Skeletal muscle satellite cell (primary cell): Measurements from ENCODE around the gene PNRC1.
"Not testable (repeated sequence)": the region's sequence is repeated elsewhere in the genome, so short reads cannot be mapped to it uniquely, and the experiment has no call there.

Experiments
- H3K27me3 ChIP-seq: 2 replicates; pipeline ENCODE4 v1.7.0; 2013; ENCODE audit warnings: low read length; ENCODE audit not compliant: control insufficient read depth, insufficient read depth
- H3K36me3 ChIP-seq: 2 replicates; pipeline ENCODE4 v1.7.0; 2013; ENCODE audit warnings: mild to moderate bottlenecking, control low read depth, low read length; ENCODE audit not compliant: insufficient read depth
- H3K4me1 ChIP-seq: 2 replicates; pipeline ENCODE4 v1.7.0; 2013; ENCODE audit warnings: low read length; ENCODE audit not compliant: control insufficient read depth, insufficient read depth
- H3K4me2 ChIP-seq: 2 replicates; pipeline ENCODE4 v1.7.0; 2013; ENCODE audit warnings: mild to moderate bottlenecking, low read length
- H3K4me3 ChIP-seq: 2 replicates; pipeline ENCODE4 v1.7.0; 2013; ENCODE audit warnings: low read length
- H3K9ac ChIP-seq: 2 replicates; pipeline ENCODE4 v1.7.0; 2013; ENCODE audit warnings: mild to moderate bottlenecking, low read depth, low read length, moderate library complexity
- H3K9me3 ChIP-seq: replicated peaks from 2 replicates; pipeline ENCODE4 v1.7.0; 2013; ENCODE audit warnings: mild to moderate bottlenecking, control low read depth, low read length

The PNRC1 gene

DNA sequence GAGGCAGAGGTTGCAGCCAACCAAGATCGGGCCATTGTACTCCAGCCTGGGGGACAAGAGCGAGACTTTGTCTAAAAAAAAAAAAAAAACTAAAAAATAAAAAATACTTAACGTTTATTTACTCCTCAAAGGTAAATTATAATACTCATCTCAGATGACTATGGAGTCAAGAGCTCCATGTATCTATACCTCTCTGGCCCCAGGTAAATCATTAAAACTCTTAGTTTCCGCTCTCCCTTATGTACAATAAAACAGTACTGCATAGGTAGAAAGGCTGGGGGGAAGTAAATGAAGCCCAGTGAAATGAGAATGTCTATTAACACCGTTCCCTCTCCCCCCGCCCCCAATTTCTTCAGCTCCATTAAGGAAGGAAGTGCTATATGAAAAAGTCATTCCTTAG lies 36.2 kb downstream of the PNRC1 start:
- H3K4me2 ChIP-seq, result peak overlapping the region; percentile 98
- H3K4me1 ChIP-seq, result peaks cover 6% of the 10 kb centered on the region
- no peaks in the 10 kb centered on the region for H3K9me3 ChIP-seq
- peak overlapping the region; percentile 78 for H3K4me3 ChIP-seq
- H3K36me3 ChIP-seq, result no peaks in the 10 kb centered on the region
- peaks cover 30% of the 10 kb centered on the region for H3K27me3 ChIP-seq
- H3K9ac ChIP-seq, result peak overlapping the region; percentile 64

DNA sequence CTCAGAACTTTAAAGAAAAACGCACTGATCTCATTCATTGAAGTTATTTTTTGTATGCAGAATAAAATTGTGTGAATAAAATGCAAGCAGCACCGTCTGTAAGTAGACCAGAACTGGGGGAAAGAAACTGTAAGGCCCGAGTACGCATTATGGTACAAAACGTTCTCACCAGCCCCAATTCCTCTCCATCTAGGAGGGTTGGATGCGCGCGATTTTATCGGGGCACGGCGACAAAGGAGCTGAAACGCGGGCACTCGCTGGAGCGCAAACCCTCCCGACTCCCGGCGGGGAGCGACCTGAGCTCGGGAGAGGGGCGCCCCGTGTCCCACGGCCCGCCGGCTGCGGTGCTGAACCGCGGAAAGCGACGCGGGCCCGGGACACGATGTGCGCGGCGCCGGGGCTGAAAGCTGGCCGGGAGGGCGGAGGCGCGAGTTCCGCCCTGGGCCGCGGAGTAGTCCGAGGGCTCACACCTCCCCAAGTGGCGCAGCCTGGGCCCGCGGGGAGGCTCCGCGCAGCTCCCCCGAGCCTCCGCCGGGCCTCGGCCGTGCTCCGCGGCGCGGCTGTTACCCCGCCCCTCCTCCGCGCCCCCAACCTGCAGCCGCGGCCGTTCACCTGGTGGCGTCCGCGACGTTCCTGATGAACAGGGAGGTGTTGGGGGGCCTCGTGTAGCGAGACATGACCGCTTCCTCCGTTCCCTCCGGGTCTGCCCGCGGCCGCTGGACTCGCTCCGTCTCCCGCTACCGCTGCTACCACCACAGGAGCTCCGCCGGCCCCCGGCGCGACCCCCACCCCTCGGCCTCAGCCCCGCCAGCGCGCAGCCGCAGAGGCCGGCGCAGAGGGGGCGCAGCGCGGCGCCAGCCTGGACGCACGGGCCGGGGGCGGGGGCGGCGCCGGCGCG lies 36.9 kb downstream of the PNRC1 start, which contains the start of gene SRSF12:
Gene SRSF12, minus strand, starts transcription at position 861 of the 898 bp plus-strand sequence. Its CDS starts 184 bp downstream, at position 677.
- Histone ChIP-seq H3K9ac (peak within 1 kb of the TSS; percentile 64), H3K4me1 (peaks cover 6% of the 10 kb centered on the region), H3K36me3 (no peaks in the 10 kb centered on the region), H3K4me3 (peak within 1 kb of the TSS; percentile 78), H3K9me3 (no peaks in the 10 kb centered on the region), H3K27me3 (peaks cover 30% of the 10 kb centered on the region), H3K4me2 (peak within 1 kb of the TSS; percentile 98)

DNA sequence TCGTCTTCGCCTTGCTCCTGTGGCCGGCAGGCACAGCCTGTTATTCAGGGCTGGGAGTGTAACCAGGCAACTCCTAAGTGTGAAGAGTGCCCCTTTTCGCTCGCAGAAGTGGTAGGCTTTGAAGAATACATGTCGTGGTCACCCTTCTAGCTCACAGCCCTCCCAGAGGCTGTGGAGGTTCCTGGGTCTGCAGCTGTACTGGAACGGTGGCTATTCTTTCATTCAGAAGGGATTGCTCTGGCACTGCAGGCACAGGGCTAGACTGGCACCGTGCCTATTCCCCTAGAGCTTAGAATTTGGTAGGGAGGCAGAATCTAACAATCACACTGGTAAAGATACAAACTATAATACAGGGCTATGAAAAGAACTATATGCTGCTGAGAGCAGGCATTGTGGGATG lies 38.4 kb downstream of the PNRC1 start:
- no peak overlapping the region for H3K4me3 ChIP-seq
- H3K9me3 ChIP-seq, result no peaks in the 10 kb centered on the region
- H3K9ac ChIP-seq, result no peak overlapping the region
- no peaks in the 10 kb centered on the region for H3K36me3 ChIP-seq
- peaks cover 6% of the 10 kb centered on the region for H3K4me1 ChIP-seq
- peaks cover 30% of the 10 kb centered on the region for H3K27me3 ChIP-seq
- H3K4me2 ChIP-seq, result no peak overlapping the region

DNA sequence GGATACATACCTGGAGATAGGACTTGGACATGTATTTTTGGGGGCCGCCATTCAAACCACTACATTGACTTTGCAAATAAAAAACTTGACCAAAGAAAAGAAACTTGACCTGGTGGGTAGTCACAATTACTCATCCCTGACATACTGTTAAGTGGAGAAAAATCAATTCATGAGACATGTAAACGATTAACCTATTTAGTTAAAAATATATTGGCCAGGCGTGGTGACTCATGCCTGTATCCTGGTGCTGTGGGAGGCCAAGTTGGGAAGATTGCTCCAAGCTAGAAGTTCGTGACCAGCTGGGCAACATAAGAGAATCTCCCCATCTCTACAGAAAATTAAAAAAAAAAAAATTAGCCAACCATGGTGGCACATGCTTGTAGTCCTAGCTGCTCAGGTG lies 39.8 kb downstream of the PNRC1 start:
- Histone ChIP-seq H3K27me3 (peaks cover 30% of the 10 kb centered on the region), H3K4me1 (peaks cover 6% of the 10 kb centered on the region), H3K9ac (no peak overlapping the region)

DNA sequence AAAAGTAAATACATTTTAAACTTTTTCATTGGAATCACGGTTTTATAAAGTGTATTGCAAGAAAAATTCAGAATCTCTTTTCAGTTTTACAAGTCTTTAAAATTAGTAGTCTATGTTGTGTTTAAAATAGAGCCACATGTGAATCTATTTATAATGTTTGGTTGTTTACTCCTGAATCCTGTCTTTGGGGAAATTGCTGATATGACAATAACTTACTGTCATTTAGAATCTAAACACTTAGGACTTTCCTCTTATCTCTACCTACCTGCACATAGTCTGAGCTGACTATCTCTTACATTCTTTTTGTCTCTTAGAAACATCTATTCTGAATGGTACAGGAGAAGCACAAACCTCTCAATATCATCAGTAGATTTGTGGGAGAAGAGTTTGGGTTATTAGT lies 41.4 kb downstream of the PNRC1 start:
- H3K4me1 ChIP-seq, result peaks cover 4% of the 10 kb centered on the region
- H3K27me3 ChIP-seq, result peaks cover 28% of the 10 kb centered on the region
- H3K4me3 ChIP-seq, result no peak overlapping the region
- no peaks in the 10 kb centered on the region for H3K9me3 ChIP-seq
- H3K4me2 ChIP-seq, result no peak overlapping the region
- no peaks in the 10 kb centered on the region for H3K36me3 ChIP-seq
- H3K9ac ChIP-seq, result no peak overlapping the region

More for the DNA sequence above, 39.8 kb downstream of the PNRC1 start:
- Histone ChIP-seq H3K9me3 (no peaks in the 10 kb centered on the region), H3K4me3 (no peak overlapping the region), H3K36me3 (no peaks in the 10 kb centered on the region), H3K4me2 (no peak overlapping the region)

DNA sequence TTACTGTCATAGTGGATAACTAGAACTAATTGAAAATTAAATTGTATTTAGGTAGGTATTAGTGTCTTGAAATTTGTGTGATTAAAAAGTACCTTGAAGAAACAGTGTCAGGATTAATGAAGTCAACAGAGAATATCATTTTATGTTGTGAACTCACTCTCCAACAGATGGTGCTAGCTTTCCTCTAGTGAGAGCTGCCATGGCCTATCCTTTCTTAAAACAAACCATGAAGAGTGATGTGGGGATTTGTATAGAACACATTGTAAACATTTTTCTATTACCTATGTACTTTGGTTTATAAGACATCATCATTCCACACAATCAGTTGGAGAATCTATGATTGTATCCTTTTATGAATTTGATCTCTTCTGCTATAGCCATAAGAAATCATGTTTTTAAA lies 42.1 kb downstream of the PNRC1 start:
- Histone ChIP-seq H3K4me3 (no peak overlapping the region), H3K9me3 (no peaks in the 10 kb centered on the region), H3K9ac (no peak overlapping the region), H3K36me3 (no peaks in the 10 kb centered on the region), H3K4me2 (no peak overlapping the region), H3K27me3 (peaks cover 23% of the 10 kb centered on the region), H3K4me1 (no peaks in the 10 kb centered on the region)

DNA sequence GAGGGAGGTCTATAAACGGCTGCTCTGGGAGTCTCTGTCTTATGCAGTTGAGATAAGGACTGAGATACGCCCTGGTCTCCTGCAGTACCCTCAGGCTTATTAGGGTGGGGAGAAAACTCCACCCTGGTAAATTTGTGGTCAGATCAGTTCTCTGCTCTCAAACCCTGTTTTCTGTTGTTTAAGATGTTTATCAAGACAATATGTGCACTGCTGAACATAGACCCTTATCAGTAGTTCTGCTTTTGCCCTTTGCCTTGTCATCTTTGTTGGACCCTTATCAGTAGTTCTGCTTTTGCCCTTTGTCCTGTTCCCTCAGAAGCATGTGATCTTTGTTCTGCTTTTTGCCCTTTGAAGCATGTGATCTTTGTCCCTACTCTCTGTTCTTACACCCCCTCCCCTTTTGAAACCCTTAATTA lies 47.7 kb downstream of the PNRC1 start:
- H3K4me2 ChIP-seq, result not testable (repeated sequence)

DNA sequence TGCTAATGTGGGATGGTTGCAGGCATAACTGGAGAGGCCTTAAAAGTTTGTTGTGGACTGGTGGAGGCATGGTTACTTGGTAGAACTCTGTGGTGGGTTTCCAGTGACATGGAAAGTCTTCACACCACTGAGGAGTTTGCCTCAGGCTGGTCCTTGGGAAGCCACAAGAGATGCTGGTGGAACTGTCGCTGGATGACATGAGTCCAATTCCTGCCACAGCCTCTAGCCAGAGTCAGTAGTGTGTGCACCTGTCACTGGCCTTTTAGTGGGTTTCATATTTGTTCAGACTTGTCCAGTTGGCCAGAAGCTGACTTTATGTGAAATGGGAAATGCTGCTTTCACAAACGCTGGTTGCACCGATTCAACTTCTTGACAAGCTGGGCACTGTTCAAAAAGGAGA lies 51.0 kb downstream of the PNRC1 start:
- Histone ChIP-seq H3K9me3 (no peaks in the 10 kb centered on the region), H3K36me3 (no peaks in the 10 kb centered on the region), H3K9ac (no peak overlapping the region), H3K27me3 (peaks cover 7% of the 10 kb centered on the region), H3K4me2 (no peak overlapping the region), H3K4me3 (no peak overlapping the region), H3K4me1 (no peaks in the 10 kb centered on the region)

More for the DNA sequence above, 47.7 kb downstream of the PNRC1 start:
- not testable (repeated sequence) for H3K27me3 ChIP-seq, H3K4me3 ChIP-seq, H3K4me1 ChIP-seq, H3K9me3 ChIP-seq, H3K36me3 ChIP-seq, H3K9ac ChIP-seq

DNA sequence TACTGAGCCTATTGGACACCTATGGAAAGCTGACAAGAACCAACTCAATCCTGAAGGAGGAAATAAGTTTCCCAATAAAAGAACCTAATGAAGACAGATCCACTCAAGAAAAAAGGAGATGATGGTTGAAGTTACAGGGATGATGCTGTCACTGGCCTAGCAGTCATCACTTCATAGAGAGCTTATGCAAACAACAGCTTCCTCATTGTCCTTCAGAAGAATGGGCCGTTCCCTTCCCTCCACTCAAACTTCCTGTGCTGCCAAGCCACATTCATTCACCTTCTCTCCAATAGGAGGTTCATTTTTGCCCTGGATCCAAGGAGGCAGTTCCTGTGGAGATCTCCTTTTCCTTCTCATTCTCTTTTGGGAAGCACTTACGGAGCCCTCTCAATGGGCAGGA lies 51.5 kb downstream of the PNRC1 start:
- Histone ChIP-seq H3K4me1 (no peaks in the 10 kb centered on the region), H3K4me2 (no peak overlapping the region), H3K9me3 (no peaks in the 10 kb centered on the region), H3K9ac (no peak overlapping the region), H3K27me3 (peaks cover 7% of the 10 kb centered on the region), H3K4me3 (no peak overlapping the region), H3K36me3 (no peaks in the 10 kb centered on the region)

DNA sequence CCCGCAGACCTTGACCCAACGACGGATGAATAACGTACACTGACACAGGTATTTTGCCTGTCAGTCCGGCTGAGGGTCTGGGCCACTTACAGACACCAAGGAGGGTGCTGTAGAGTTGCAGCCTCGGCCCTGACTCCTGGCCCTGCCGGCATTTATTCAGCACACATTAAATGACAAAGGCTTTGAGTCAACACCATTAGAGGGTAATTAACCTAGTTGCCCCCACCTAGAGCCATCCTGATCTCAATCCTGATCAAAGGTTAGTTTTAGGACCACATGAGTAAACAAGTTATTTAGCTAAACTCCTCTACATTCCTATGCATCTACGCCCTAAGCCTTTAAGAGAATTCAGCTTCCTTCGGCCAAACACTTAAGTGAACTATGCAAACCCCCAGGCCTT lies 53.4 kb downstream of the PNRC1 start:
- Histone ChIP-seq H3K36me3 (no peaks in the 10 kb centered on the region), H3K4me2 (no peak overlapping the region), H3K4me1 (no peaks in the 10 kb centered on the region), H3K27me3 (peaks cover 7% of the 10 kb centered on the region), H3K4me3 (no peak overlapping the region), H3K9me3 (no peaks in the 10 kb centered on the region), H3K9ac (no peak overlapping the region)

DNA sequence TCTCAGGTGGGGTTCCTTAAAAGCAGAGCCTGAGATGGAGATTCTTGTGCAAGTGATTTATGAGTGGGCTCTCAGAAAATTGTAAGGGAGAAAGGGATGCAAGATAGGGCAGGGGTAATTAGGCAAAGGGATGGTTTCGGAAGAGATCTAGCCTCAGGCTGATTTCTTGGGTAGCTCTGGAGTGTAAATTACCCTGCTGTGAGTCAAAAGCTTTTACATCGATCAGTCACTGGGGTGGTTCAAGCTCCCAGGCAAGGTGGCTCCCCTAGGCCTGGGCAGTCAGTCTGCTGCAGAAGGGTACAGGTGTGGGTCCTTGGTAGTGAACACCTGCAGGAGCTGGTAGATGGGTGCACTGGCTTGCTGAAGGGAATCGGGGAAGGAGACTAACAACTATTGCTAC lies 54.2 kb downstream of the PNRC1 start:
- Histone ChIP-seq H3K9me3 (no peaks in the 10 kb centered on the region), H3K4me2 (no peak overlapping the region), H3K36me3 (no peaks in the 10 kb centered on the region), H3K27me3 (peaks cover 7% of the 10 kb centered on the region), H3K4me1 (no peaks in the 10 kb centered on the region), H3K4me3 (no peak overlapping the region), H3K9ac (no peak overlapping the region)
